Heart left ventricle (tissue), 16 donors: ENCODE measurements around the gene TFB2M. TPM values are rescaled to one million over a fixed set of nuclear protein-coding genes. Genes with fewer than 3 reads are reported as not detected.

Experiments used
- ATAC-seq, 4 donors: fragments of 200-7000 bp; cut with Tn5 transposase; one replicate each; pipeline ENCODE4 v1.9.1; 2020 to 2022; ENCODE audit warnings: moderate library complexity in 4 of 4, mild to moderate bottlenecking in 3 of 4, moderate number of reproducible peaks in 1 of 4
- DNase-seq, 5 donors: peaks; one replicate each; pipeline ENCODE4 v3.0.0-alpha.2; 2020
- H3K27ac ChIP-seq, 12 donors: fragments of 200-600 bp; sonication (generic) in 4 of 12; one replicate each; pipeline versions ENCODE4 v1.5.0 to v1.8.0; 2016 to 2022; ENCODE audit warnings: mild to moderate bottlenecking in 2 of 12
- H3K27me3 ChIP-seq, 9 donors: fragments of 200-600 bp; sonication (generic) in 2 of 9; one replicate each; pipeline versions ENCODE4 v1.5.1 to v1.8.0; 2016 to 2022; ENCODE audit warnings: mild to moderate bottlenecking in 3 of 9
- H3K36me3 ChIP-seq, 9 donors: fragments of 200-600 bp; sonication (generic) in 2 of 9; one replicate each; pipeline versions ENCODE4 v1.5.0 to v1.8.0; 2018 to 2022; ENCODE audit warnings: mild to moderate bottlenecking in 2 of 9
- H3K4me1 ChIP-seq, 12 donors: fragments of 200-600 bp; sonication (generic) in 4 of 12; one replicate each; pipeline versions ENCODE4 v1.5.0 to v1.8.0; 2016 to 2022; ENCODE audit warnings: mild to moderate bottlenecking in 3 of 12
- H3K4me3 ChIP-seq, 12 donors: fragments of 200-600 bp; sonication (generic) in 4 of 12; one replicate each; pipeline versions ENCODE4 v1.5.0 to v1.8.0; 2017 to 2022; ENCODE audit warnings: mild to moderate bottlenecking in 9 of 12, moderate library complexity in 4 of 12
- H3K9me3 ChIP-seq, 12 donors: fragments of 200-600 bp; sonication (generic) in 4 of 12; one replicate each; pipeline versions ENCODE4 v1.5.0 to v1.8.0; 2016 to 2022; ENCODE audit warnings: mild to moderate bottlenecking in 1 of 12
- POLR2A ChIP-seq, 2 donors: fragments of 450-650 bp; IDR thresholded peaks; one replicate each; pipeline ENCODE4 v1.6.1; 2017; ENCODE audit warnings: antibody characterized with exemption in 2 of 2, mild to moderate bottlenecking in 2 of 2, moderate library complexity in 2 of 2
- WGBS, 4 donors: extraction: QIAGEN DNeasy Blood & Tissue Kit in 2 of 4; methylation state at CpG; one replicate each; pipeline versions ENCODE4 v1.1.5 to v1.1.7; 2013 to 2018; 5-methylcytosine and 5-hydroxymethylcytosine counted together
- intact Hi-C, 10 donors: fragments of 100-400 bp; cut with DNase I; formaldehyde crosslinking; loops; one replicate each; pipeline versions ENCODE4 v1.11.1 to v1.14.2; 2022
- long read RNA-seq, 3 donors: library from polyadenylated mRNA; unstranded; transcript quantifications; one replicate each; pipeline ENCODE4 v2.0.0, GENCODE V29; 2020 to 2021
- polyA plus RNA-seq, 2 donors: library from polyadenylated mRNA; stranded (reverse); fragments of 200-250 nt; gene quantifications; one replicate each; pipeline ENCODE4 v1.2.3, GENCODE V29; 2013
- total RNA-seq, 9 donors: library from RNA; depleted of rRNA in 2 of 9; stranded (reverse); fragments of >200 nt in 2 of 9; fragmentation: NEBNext Ultra II Directional in 3 of 9; extraction: Animal tissue kit (Norgen Biotek cat#: 25700) in 3 of 9; gene quantifications; one replicate each; pipeline versions ENCODE4 v1.1.0 to v1.2.4, GENCODE V29; 2016 to 2023
- TF ChIP-seq, protein P1 (sequence below), 12 donors: fragments of 200-600 bp; sonication (generic) in 4 of 12; IDR thresholded peaks; one replicate each; pipeline versions ENCODE4 v1.5.0 to v1.8.0; 2018 to 2022; ENCODE audit warnings: antibody characterized with exemption in 12 of 12, mild to moderate bottlenecking in 5 of 12
- donor health status: ischemic (EF 13 %, LVEDD 7.1; RV severe dilation, severe dysfunction).
- donor health status: healthy with polysubstance abuse.
- donor health status: DM: no; HTN: yes; CAD: no.
- donor health status: DM: no; HTN: no; CAD: no.
- donor health status: ischemic (EF 25% LVEDD 6.9; RV normal size, moderate dysfunction).
- donor health status: ischemic (EF 25% LVEDD 5.7; RV mildly dilated, moderate dysfunction).
- donor health status: healthy.
- donor health status: DM: yes; HTN: yes; CAD: no.
- donor health status: ischemic (EF 35%, LVEDD 5.7; RV mildly dilated, moderate dysfunction).
- donor health status: nonischemic (EF 11% LVEDD 7.7; RV severe dilation, severe dysfunction).
- donor health status: DM: yes; HTN: yes; CAD: no.
- donor health status: PGD.
- donor health status: ischemic (EF 29% LVEDD 5.4; RV normal size, mild dysfunction).
- donor health status: nonischemic (EF 23%, LVEDD 6.1; RV moderate dilation, normal function).

TFB2M gene, protein sequence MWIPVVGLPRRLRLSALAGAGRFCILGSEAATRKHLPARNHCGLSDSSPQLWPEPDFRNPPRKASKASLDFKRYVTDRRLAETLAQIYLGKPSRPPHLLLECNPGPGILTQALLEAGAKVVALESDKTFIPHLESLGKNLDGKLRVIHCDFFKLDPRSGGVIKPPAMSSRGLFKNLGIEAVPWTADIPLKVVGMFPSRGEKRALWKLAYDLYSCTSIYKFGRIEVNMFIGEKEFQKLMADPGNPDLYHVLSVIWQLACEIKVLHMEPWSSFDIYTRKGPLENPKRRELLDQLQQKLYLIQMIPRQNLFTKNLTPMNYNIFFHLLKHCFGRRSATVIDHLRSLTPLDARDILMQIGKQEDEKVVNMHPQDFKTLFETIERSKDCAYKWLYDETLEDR
- total RNA-seq = 10 to 100 TPM; 10.5 to 14.5 (median 12.8) TPM
- polyA plus RNA-seq = 10 to 100 TPM in 1 of 2 donors, 1 to 10 TPM in 1; 4.2 to 18.6 TPM
- long read RNA-seq, donor 1, transcript TFB2M-201 (8 exons, 1,848 nt) = major isoform, 25 of 26 reads
- long read RNA-seq, donor 1, partial matches to known transcripts = 1 of 26 reads
- long read RNA-seq, donor 1, other reads (novel, unspliced or antisense) = 0 of 26 reads
- long read RNA-seq, donor 2, transcript TFB2M-201 (8 exons, 1,848 nt) = major isoform, 63 of 69 reads
- long read RNA-seq, donor 2, partial matches to known transcripts = 1 of 69 reads
- long read RNA-seq, donor 2, other reads (novel, unspliced or antisense) = 5 of 69 reads
- long read RNA-seq, donor 3, transcript TFB2M-201 (8 exons, 1,848 nt) = major isoform, 28 of 29 reads
- long read RNA-seq, donor 3, partial matches to known transcripts = 0 of 29 reads
- long read RNA-seq, donor 3, other reads (novel, unspliced or antisense) = 1 of 29 reads

DNA sequence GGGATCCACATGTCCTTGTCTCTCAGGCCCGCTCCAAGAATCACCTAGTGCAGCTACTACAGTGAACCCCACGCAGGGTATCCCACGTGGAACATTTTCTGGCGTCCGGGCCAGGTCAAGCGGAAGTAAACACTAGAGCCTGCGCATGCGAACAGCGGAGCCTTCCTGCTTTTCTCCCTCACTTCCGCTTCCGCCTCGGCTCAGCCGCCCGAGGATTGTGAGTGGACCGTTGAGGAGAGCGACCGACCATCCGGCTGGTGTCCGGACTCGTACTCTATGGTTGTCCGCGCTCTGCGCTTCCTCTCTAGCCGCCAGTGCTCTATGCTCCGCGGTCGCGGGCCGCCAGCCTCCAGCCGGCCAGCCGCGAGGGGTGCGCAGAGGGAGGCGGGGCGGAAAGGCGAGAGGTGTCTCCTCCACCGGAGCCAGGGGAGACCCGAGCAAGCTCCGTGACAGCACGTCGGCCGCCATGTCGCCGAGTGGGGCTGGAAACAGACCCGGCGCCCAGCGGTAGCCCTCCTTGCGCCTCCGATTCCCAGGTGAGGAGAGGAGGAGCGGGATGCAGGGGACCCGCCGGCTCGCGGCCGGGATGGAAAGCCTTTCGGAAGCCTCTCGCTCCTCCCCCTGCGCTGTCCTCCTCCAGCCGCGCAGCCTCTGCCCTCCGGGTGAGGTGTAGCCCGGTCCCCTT is at the start of gene TFB2M, which contains the start of gene CNST:
Gene TFB2M (minus strand): TSS at position 134 of the 685 bp plus-strand sequence. CDS start 123 bp downstream, at position 11.
Gene CNST (plus strand): TSS at position 329 of the 685 bp plus-strand sequence. CDS start 25,107 bp downstream, outside the sequence.
- WGBS, 4 donors = 0 to 1% (median 1%) methylated on average over 9 to 61 of the region's 62 CpGs
- Histone ChIP-seq H3K36me3 (peaks cover 0 to 25% (median 17%) of the 10 kb centered on the region in 9 donors), H3K4me1 (peaks cover 15 to 60% (median 51%) of the 10 kb centered on the region in 12 donors), H3K27ac (peak within 1 kb of the TSS; percentile 90 to 98 (median 96)), H3K9me3 (no peaks in the 10 kb centered on the region), H3K4me3 (peak within 1 kb of the TSS; percentile 65 to 99 (median 93)), H3K27me3 (no peaks in the 10 kb centered on the region)
- peak; percentile 97 to 99 (median 98) for ATAC-seq
- peak; percentile 70 to 82 for TF ChIP-seq POLR2A (IDR thresholded peaks at IDR 0.05)
- TF ChIP-seq, protein P1, sequence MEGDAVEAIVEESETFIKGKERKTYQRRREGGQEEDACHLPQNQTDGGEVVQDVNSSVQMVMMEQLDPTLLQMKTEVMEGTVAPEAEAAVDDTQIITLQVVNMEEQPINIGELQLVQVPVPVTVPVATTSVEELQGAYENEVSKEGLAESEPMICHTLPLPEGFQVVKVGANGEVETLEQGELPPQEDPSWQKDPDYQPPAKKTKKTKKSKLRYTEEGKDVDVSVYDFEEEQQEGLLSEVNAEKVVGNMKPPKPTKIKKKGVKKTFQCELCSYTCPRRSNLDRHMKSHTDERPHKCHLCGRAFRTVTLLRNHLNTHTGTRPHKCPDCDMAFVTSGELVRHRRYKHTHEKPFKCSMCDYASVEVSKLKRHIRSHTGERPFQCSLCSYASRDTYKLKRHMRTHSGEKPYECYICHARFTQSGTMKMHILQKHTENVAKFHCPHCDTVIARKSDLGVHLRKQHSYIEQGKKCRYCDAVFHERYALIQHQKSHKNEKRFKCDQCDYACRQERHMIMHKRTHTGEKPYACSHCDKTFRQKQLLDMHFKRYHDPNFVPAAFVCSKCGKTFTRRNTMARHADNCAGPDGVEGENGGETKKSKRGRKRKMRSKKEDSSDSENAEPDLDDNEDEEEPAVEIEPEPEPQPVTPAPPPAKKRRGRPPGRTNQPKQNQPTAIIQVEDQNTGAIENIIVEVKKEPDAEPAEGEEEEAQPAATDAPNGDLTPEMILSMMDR (IDR thresholded peaks at IDR 0.05) = peak in 2 of 12 donors; percentile 15 to 18
- DNase-seq = peak; percentile 98 to 99 (median 98)
- intact Hi-C loops = loop anchor here (1.0 to 10.0 kb wide), 12 partner anchors 36 to 133 kb away; partner anchors contain the start of gene SMYD3 (in 1 of the 10)

DNA sequence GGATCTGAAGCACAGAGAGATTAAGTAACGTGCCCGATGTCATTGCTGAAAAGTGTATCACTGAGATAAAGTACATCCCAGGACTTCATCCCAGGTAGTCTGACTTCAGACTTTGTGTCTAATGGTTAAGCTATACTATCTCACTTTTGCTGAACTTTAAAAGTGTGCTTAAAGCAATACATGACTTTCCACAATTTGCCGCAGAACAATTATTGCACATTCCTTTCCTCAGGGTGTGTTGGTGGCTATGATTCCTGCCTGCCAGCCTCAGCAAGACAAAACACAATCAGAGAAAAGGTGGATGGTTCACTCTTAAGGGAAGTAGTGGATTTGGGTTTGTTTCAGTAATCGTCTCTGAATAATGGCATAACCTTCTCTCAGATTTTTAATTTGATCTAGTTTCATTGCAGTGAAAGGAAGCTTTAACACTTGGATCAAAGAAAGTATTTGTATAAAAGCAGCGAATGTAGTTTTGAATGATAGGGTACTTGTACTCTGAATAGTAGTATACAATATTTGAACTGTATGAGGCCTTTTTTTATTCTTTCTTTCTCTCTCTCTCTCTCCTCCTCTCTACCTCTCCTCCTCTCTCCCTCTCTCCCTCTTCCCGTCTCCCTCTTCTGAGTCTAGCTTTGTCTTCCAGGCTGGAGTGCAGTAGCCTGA is 47.2 kb upstream of the TFB2M start:
- H3K27me3 ChIP-seq = no peaks in the 10 kb centered on the region
- H3K4me1 ChIP-seq = peaks cover 5 to 57% (median 22%) of the 10 kb centered on the region in 12 donors
- intact Hi-C loops = loop anchor here in 2 of 10 donors (5.0 kb wide), 1 partner anchor 46 kb away; the partner anchor contains the start of genes CNST (in 2 of the 2) and TFB2M (in 2 of the 2)
- H3K9me3 ChIP-seq = no peaks in the 10 kb centered on the region
- H3K4me3 ChIP-seq = no peak overlapping the region
- ATAC-seq (no peak), DNase-seq (no peak)
- no peaks in the 10 kb centered on the region for H3K36me3 ChIP-seq
- TF ChIP-seq, protein P1 (IDR thresholded peaks at IDR 0.05) = no peak
- TF ChIP-seq POLR2A (IDR thresholded peaks at IDR 0.05) = no peak
- WGBS, 4 donors = 74 to 80% (median 75%) methylated on average over 6 of the region's 6 CpGs
- H3K27ac ChIP-seq = no peak overlapping the region

DNA sequence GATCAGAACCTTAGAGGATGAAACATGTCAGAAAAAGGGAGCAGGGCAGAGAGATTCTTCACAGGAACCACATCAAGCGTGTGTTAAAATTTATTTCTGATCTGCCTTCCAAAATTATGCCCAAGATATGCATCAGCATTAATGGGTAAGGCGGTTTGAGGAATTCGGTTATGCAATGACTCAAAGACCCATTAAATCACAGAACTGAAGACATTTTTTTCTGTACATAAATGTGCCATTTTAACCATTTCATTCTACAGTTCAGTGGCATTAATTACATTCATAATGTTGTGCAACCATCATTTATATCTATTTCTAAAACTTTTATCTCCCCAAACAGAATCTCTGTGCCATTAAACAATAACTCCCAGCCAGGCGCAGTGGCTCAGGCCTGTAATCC is 43.6 kb upstream of the TFB2M start:
- H3K36me3 ChIP-seq = no peaks in the 10 kb centered on the region
- peaks cover 6 to 43% (median 23%) of the 10 kb centered on the region in 12 donors for H3K4me1 ChIP-seq
- H3K27me3 ChIP-seq = no peaks in the 10 kb centered on the region
- no peak for TF ChIP-seq POLR2A (IDR thresholded peaks at IDR 0.05)
- TF ChIP-seq, protein P1 (IDR thresholded peaks at IDR 0.05) = no peak
- ATAC-seq (no peak), DNase-seq (no peak)
- intact Hi-C loops = loop anchor here in 6 of 10 donors (2.0 to 5.0 kb wide), 3 partner anchors 37 to 43 kb away; partner anchors contain the start of genes CNST (in 4 of the 6) and TFB2M (in 4 of the 6)
- no peaks in the 10 kb centered on the region for H3K9me3 ChIP-seq
- no peak overlapping the region for H3K4me3 ChIP-seq
- WGBS, 4 donors = 89 to 94% (median 91%) methylated on average over 4 of the region's 4 CpGs
- peak overlapping the region in 11 of 12 donors; percentile 50 to 80 (median 67) for H3K27ac ChIP-seq
